ENCODE measurements around the gene MAP4K2. TPM values are rescaled to one million over a fixed set of nuclear protein-coding genes. Genes with fewer than 3 reads are reported as not detected.

MAP4K2 gene
- total and polyA plus RNA-seq, 2 of the 13 experiments (the other 11 are each of a cell fraction or from before 2014, with no cell fraction given) = 8.3 to 17.6 TPM

GRCh38 chr11:64778473-64779298, 24.3 kb downstream of the MAP4K2 start, which contains the start of gene SF1 (continued):
- TF ChIP-seq RFXANK (CRISPR knock-in tag; IDR thresholded peaks at IDR 0.05) = 0 out of 2 replicates have a peak, but pooled peaks have one; percentile 45
- 0 out of 2 replicates have a peak, but pooled peaks have one; percentile 35 for TF ChIP-seq KDM2A (CRISPR knock-in tag; IDR thresholded peaks at IDR 0.05; ENCODE audit: borderline replicate concordance, low read depth)
- TF ChIP-seq ZMYM2 (CRISPR knock-in tag; IDR thresholded peaks at IDR 0.05) = no peak
- TF ChIP-seq IRX3 (CRISPR knock-in tag; IDR thresholded peaks at IDR 0.05; ENCODE audit: borderline replicate concordance, low read depth) = no peak
- 0 out of 2 replicates have a peak, but pooled peaks have one; percentile 10 for TF ChIP-seq ZNF501 (CRISPR knock-in tag; IDR thresholded peaks at IDR 0.05)
- no peak for TF ChIP-seq ZNF644 (CRISPR knock-in tag; IDR thresholded peaks at IDR 0.05; ENCODE audit: low read depth)
- TF ChIP-seq ZSCAN20 (CRISPR knock-in tag; IDR thresholded peaks at IDR 0.05; ENCODE audit: borderline replicate concordance) = no peak
- TF ChIP-seq ZSCAN25 (CRISPR knock-in tag; IDR thresholded peaks at IDR 0.05) = no peak; the same call in 1 of the 2 replicates
- TF ChIP-seq ZNF331 (CRISPR knock-in tag; IDR thresholded peaks at IDR 0.05) = 0 out of 2 replicates have a peak, but pooled peaks have one; percentile 9
- TF ChIP-seq MAFF (IDR thresholded peaks at IDR 0.05; ENCODE audit: low read depth, low read length) = no peak
- TF ChIP-seq FOXC1 (CRISPR knock-in tag; IDR thresholded peaks at IDR 0.05; ENCODE audit: borderline replicate concordance) = no peak
- peak; percentile 44 for TF ChIP-seq AGO1 (IDR thresholded peaks at IDR 0.05; ENCODE audit: low read depth, low read length, poor library complexity, severe bottlenecking)
- TF ChIP-seq POLR2AphosphoS5 (IDR thresholded peaks at IDR 0.05; ENCODE audit: low read depth, low read length) = peak; percentile 94
- TF ChIP-seq THRA (CRISPR knock-in tag; IDR thresholded peaks at IDR 0.05; ENCODE audit: borderline replicate concordance) = peak; percentile 14; the same call in 1 of the 2 replicates
- 0 out of 2 replicates have a peak, but pooled peaks have one; percentile 61 for TF ChIP-seq REL (CRISPR knock-in tag; conservative IDR thresholded peaks at IDR 0.05)
- peak; percentile 71; the same call in 1 of the 2 replicates for TF ChIP-seq MYC (CRISPR knock-in tag; IDR thresholded peaks at IDR 0.05; ENCODE audit: borderline replicate concordance)
- no peak for TF ChIP-seq TSC22D2 (CRISPR knock-in tag; IDR thresholded peaks at IDR 0.05; ENCODE audit: borderline replicate concordance)
- no peak for TF ChIP-seq MAF1 (CRISPR knock-in tag; IDR thresholded peaks at IDR 0.05; ENCODE audit: borderline replicate concordance)
- no peak for TF ChIP-seq ESRRA (CRISPR knock-in tag; IDR thresholded peaks at IDR 0.05; ENCODE audit: low read depth)
- peak; percentile 83 for TF ChIP-seq ZC3H13 (CRISPR knock-in tag; IDR thresholded peaks at IDR 0.05)
- TF ChIP-seq ELF1 (CRISPR knock-in tag; IDR thresholded peaks at IDR 0.05) = peak; percentile 72; the same call in 1 of the 2 replicates
- no peak for TF ChIP-seq CC2D1A (CRISPR knock-in tag; IDR thresholded peaks at IDR 0.05)
- TF ChIP-seq HOXA3 (CRISPR knock-in tag; IDR thresholded peaks at IDR 0.05) = peak; percentile 97
- TF ChIP-seq RNF219 (CRISPR knock-in tag; IDR thresholded peaks at IDR 0.05) = no peak
- TF ChIP-seq RAD51 (IDR thresholded peaks at IDR 0.05; ENCODE audit: borderline replicate concordance) = no peak
- TF ChIP-seq ZNF639 (CRISPR knock-in tag; conservative IDR thresholded peaks at IDR 0.05) = peak; percentile 81
- no peak for TF ChIP-seq NPAS2 (CRISPR knock-in tag; IDR thresholded peaks at IDR 0.05; ENCODE audit: borderline replicate concordance)
